ENCODE measurements around the gene SLC34A1.

The SLC34A1 gene

DNA sequence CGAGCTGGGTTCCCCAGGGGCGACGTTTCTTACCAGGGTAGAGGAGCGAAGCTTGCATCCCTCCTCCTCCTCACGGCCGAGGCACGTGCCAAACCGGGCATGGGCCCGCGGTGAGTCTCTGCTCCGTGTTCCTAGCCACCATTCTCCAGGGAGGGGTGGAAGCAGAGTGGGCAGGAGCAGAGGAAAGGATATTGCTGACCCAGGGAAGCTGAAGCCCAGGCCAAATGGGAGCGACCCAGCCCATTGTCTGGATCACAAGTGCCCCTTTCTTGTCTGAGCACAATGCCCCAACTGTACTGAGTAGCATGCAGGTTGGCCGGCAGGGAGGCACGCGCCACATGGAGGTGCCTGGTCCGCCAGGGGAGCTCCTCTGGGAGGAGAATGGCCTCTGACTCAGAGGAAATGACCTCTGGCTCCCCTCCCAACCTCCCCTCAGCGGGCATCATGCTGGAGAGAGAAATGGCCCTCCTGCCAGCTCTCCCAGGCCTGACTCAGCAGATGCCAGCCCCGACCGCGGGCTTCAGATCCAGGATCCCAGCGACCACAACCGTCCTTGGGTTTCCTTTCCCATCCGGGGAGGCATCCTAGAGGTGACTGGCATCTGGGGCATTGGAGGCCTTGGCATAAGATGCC lies 63.5 kb downstream of the SLC34A1 start:
- TF ChIP-seq, protein P1, sequence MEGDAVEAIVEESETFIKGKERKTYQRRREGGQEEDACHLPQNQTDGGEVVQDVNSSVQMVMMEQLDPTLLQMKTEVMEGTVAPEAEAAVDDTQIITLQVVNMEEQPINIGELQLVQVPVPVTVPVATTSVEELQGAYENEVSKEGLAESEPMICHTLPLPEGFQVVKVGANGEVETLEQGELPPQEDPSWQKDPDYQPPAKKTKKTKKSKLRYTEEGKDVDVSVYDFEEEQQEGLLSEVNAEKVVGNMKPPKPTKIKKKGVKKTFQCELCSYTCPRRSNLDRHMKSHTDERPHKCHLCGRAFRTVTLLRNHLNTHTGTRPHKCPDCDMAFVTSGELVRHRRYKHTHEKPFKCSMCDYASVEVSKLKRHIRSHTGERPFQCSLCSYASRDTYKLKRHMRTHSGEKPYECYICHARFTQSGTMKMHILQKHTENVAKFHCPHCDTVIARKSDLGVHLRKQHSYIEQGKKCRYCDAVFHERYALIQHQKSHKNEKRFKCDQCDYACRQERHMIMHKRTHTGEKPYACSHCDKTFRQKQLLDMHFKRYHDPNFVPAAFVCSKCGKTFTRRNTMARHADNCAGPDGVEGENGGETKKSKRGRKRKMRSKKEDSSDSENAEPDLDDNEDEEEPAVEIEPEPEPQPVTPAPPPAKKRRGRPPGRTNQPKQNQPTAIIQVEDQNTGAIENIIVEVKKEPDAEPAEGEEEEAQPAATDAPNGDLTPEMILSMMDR (IDR thresholded peaks at IDR 0.05; ENCODE audit: low read depth, low read length) = no peak
- DNase-seq (ENCODE audit: low read depth in 2 of 2) = peak; percentile 72 to 83
- peak overlapping the region; percentile 40 to 64 for H3K4me3 ChIP-seq (replicated peaks in 1 of 2; ENCODE audit: low read depth in 2 of 2, low read length in 2 of 2)
